Neural crest cell (in vitro differentiated cells): ENCODE data around the gene TOR2A. TPM values are rescaled to one million over a fixed set of nuclear protein-coding genes. Genes with fewer than 3 reads are reported as not detected.

Source experiments
- DNase-seq: peaks from one replicate; pipeline ENCODE4 v3.0.0; 2021; ENCODE audit warnings: low read depth, mixed read lengths, low spot score
- H3K27ac Mint-ChIP-seq: one replicate; pipeline ENCODE4 v1.8.0; 2021; ENCODE audit warnings: mild to moderate bottlenecking, mixed read lengths; ENCODE audit not compliant: unreplicated experiment
- H3K27me3 Mint-ChIP-seq: 2 replicates; pipeline ENCODE4 v1.8.0; 2021; ENCODE audit warnings: low read depth, mild to moderate bottlenecking, mixed read lengths
- H3K36me3 Mint-ChIP-seq: 2 replicates; pipeline ENCODE4 v1.8.0; 2021; ENCODE audit warnings: low read depth, mild to moderate bottlenecking, mixed read lengths
- H3K4me1 Mint-ChIP-seq: 2 replicates; pipeline ENCODE4 v1.8.0; 2021; ENCODE audit warnings: mixed read lengths
- H3K4me3 Mint-ChIP-seq: one replicate; pipeline ENCODE4 v1.8.0; 2021; ENCODE audit warnings: mild to moderate bottlenecking, mixed read lengths
- H3K9me3 Mint-ChIP-seq: 2 replicates; pipeline ENCODE4 v1.8.0; 2021; ENCODE audit warnings: mixed read lengths
- CTCF ChIP-seq: fragments of 200-600 bp; sonication (generic); conservative IDR thresholded peaks from 2 replicates; pipeline ENCODE4 v1.5.0; 2021; ENCODE audit warnings: antibody characterized with exemption, mild to moderate bottlenecking
- total RNA-seq: library from RNA; stranded (reverse); gene quantifications from 2 replicates; pipeline ENCODE4 v1.2.1, GENCODE V29; 2021

TOR2A gene
- total RNA-seq, 1 donor from 2014 or later = 27.4 TPM

DNA sequence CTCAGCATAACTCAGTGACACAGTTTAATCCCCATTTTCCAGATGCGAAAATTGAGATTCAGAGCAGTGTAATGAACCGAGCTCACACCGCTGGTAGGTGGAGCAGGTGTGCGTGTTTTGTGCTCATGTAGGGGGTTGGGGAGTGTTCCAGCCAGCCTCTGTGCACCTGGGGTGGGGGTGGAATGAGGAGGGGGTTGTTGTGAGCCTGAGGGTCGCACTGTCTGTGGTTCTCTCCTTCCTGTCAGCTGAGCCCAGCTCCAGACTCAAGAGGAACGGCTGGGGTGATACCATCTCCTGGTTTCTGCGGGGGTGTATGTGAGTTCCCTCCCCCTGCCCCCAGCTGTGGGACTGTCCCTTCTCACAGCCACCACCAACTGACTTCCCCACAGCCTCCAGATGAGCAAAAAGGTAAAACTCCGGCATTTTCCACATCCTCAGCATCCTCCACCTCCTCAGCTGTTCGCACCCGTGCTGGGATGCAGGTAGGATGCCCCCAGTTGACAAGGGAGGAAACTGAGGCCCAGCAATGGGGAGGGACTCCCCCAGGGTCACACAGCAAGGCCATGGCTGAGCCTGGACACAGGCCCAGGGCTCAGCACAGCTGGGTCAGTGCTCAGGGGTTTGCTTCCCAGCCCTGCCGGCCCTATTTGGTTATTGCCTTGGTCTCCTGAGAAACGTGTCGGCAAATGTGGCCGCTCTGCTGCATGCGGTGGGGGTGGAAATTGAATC, 41.3 kb upstream of the TOR2A start:
- H3K27ac Mint-ChIP-seq = no peak overlapping the region
- H3K9me3 Mint-ChIP-seq = no peaks in the 10 kb centered on the region
- DNase-seq = no peak
- TF ChIP-seq CTCF = no peak
- H3K4me1 Mint-ChIP-seq = peaks cover 14% of the 10 kb centered on the region
- peak overlapping the region; percentile 15 for H3K4me3 Mint-ChIP-seq
- peaks cover 4% of the 10 kb centered on the region for H3K27me3 Mint-ChIP-seq
- H3K36me3 Mint-ChIP-seq = no peaks in the 10 kb centered on the region

DNA sequence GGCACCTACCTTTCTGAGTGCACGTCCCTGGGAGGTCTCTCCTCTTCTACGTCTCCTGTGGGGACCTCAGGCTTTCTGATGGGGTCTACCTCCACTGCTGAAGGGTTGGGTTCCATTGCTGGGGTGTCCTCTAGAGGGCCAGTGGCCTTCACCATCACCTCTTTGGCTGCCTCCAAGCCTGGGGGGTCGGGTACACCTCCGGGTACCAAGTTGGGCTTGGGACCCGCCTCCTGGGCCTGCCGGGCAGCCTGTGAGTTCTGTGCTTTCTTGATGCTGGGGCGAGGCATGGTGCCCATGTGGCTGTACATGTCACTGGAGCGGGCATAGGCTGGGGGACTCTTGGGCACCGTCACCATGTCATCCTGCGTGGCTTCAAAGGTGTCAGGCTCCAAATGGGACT, 38.9 kb upstream of the TOR2A start:
- Mint-ChIP-seq H3K4me1 (peaks cover 24% of the 10 kb centered on the region), H3K27me3 (peaks cover 11% of the 10 kb centered on the region), H3K4me3 (no peak overlapping the region), H3K9me3 (no peaks in the 10 kb centered on the region), H3K27ac (no peak overlapping the region), H3K36me3 (no peaks in the 10 kb centered on the region)
- TF ChIP-seq CTCF = no peak
- no peak for DNase-seq

GRCh38 chr9:127773272-127773671, 38.2 kb upstream of the TOR2A start:
- Mint-ChIP-seq H3K4me3 (no peak overlapping the region), H3K4me1 (peaks cover 29% of the 10 kb centered on the region), H3K9me3 (no peaks in the 10 kb centered on the region), H3K27me3 (peaks cover 11% of the 10 kb centered on the region), H3K27ac (no peak overlapping the region), H3K36me3 (no peaks in the 10 kb centered on the region)
- no peak for TF ChIP-seq CTCF
- no peak for DNase-seq

- Mint-ChIP-seq H3K4me3 (no peak overlapping the region), H3K9me3 (no peaks in the 10 kb centered on the region), H3K27me3 (peaks cover 11% of the 10 kb centered on the region), H3K27ac (no peak overlapping the region), H3K36me3 (no peaks in the 10 kb centered on the region), H3K4me1 (peaks cover 29% of the 10 kb centered on the region)
- TF ChIP-seq CTCF = no peak
- DNase-seq = no peak
Measured at GRCh38 chr9:127772603-127773002, 37.5 kb upstream of the TOR2A start.

- no peak for DNase-seq
- Mint-ChIP-seq H3K9me3 (no peaks in the 10 kb centered on the region), H3K27ac (no peak overlapping the region), H3K4me1 (peaks cover 37% of the 10 kb centered on the region), H3K4me3 (peak overlapping the region; percentile 78), H3K27me3 (peaks cover 11% of the 10 kb centered on the region), H3K36me3 (no peaks in the 10 kb centered on the region)
- no peak for TF ChIP-seq CTCF
Measured at GRCh38 chr9:127771570-127772189, 36.6 kb upstream of the TOR2A start.
